ENCODE measurements around the gene PRMT1.

The PRMT1 gene

DNA sequence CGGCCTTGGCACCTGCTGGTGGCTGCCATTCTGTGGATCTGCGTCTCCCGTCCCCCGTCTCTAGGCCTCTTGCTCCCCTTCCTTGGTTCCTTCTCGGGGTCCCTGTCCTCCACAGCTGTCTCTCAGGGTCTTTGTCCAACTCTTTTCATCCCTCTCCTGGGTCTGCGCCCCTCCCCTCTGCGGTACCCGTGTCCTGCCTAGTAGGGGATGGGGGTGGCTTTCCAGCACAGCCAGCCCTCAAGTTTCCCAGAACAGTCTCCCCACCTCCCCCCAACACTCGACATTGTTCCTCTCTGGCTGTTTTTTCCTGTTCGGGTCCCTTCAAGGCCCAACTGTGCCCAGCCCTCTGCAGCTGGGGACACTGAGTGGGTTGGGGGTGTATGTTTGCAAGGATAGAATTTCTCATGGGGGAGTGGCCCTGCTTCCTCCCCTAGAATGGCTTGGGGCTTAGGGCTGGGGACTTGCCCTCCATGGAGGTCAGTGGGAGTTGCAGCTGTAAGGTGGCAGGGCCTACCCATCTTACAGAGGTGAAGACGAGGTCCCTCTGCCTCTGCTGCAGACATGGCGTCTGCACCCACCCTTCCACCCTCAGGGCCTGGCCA, 11.6 kb downstream of the PRMT1 start:
- peaks cover 13 to 14% of the 10 kb centered on the region in 2 donors for H3K4me1 ChIP-seq (ENCODE audit: control insufficient read depth in 2 of 2, insufficient read depth in 2 of 2, low read length in 2 of 2)
- H3K9me3 ChIP-seq (ENCODE audit: control insufficient read depth in 2 of 2, low read length in 2 of 2) = no peaks in the 10 kb centered on the region

DNA sequence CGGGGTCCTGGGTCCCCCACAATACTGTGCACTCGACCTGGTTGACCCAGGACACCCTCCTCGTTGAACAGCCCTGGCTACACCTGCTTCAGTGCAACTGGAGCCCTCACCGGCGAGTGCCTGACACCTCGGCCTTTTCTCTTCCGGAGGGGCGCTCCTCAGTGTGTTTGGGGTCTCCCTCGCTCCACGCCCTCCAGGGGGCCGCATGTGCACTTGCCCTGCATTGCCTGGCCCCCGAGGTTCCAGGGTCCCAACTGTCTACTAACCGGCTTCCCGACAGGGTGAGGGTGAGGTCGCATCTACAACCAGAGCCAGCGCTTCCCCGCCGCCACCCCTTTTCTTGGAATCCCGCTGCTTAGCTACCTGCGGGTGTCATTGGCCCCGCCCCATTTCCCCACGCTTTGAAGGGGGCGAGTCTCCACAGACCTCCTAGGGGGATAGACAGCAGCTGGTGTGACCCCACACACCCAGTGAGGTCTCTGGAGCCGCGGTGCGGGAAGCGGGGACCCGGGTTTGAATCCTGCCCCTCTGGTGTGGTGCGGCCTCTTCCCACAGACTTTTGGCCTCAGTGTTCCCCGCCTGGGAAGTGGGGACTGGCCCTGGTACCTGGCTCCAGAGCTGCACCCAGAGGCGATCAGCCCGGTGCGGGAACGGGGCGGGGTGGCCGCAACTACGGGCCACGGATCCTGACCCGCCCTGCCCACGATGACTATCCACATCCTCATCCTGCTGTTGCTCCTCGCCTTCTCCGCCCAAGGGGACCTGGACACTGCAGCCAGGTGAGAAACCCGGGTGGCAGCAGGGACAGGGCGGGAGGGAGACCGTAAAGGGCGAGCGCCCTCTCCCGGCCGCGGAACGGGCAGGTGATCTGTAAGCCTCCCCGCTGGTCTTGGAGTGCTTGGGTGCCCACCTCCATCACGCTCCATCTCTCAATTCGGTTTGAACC, 12.3 kb downstream of the PRMT1 start, which contains the start of gene ADM5:
ADM5 (plus strand) TSS at position 462 of the 946 bp plus-strand sequence; CDS start at position 706, 244 bp downstream.
- Histone ChIP-seq H3K4me3 (ENCODE audit: low read length in 2 of 2) (peak within 1 kb of the TSS; percentile 48 to 59), H3K9me3 (ENCODE audit: control insufficient read depth in 2 of 2, low read length in 2 of 2) (no peaks in the 10 kb centered on the region), H3K27ac (ENCODE audit: low read depth in 2 of 2, low read length in 2 of 2) (peak within 1 kb of the TSS; percentile 17 to 30), H3K36me3 (ENCODE audit: control insufficient read depth in 2 of 2, insufficient read depth in 2 of 2, low read length in 2 of 2) (peaks cover 8 to 13% of the 10 kb centered on the region in 2 donors), H3K4me1 (ENCODE audit: control insufficient read depth in 2 of 2, insufficient read depth in 2 of 2, low read length in 2 of 2) (peaks cover 13 to 14% of the 10 kb centered on the region in 2 donors), H3K9ac (ENCODE audit: low read depth in 1 of 2, low read length in 2 of 2) (peak within 1 kb of the TSS; percentile 17 to 41), H3K27me3 (ENCODE audit: control insufficient read depth in 2 of 2, insufficient read depth in 2 of 2, low read length in 2 of 2) (peaks cover 10 to 14% of the 10 kb centered on the region in 2 donors)

More for the DNA sequence above, 11.6 kb downstream of the PRMT1 start:
- Histone ChIP-seq H3K27ac (ENCODE audit: low read depth in 2 of 2, low read length in 2 of 2) (peak overlapping the region in 1 of 2 donors; percentile 30), H3K27me3 (ENCODE audit: control insufficient read depth in 2 of 2, insufficient read depth in 2 of 2, low read length in 2 of 2) (peaks cover 10 to 14% of the 10 kb centered on the region in 2 donors), H3K4me3 (ENCODE audit: low read length in 2 of 2) (no peak overlapping the region), H3K9ac (ENCODE audit: low read depth in 1 of 2, low read length in 2 of 2) (no peak overlapping the region), H3K36me3 (ENCODE audit: control insufficient read depth in 2 of 2, insufficient read depth in 2 of 2, low read length in 2 of 2) (peaks cover 12 to 19% of the 10 kb centered on the region in 2 donors)

DNA sequence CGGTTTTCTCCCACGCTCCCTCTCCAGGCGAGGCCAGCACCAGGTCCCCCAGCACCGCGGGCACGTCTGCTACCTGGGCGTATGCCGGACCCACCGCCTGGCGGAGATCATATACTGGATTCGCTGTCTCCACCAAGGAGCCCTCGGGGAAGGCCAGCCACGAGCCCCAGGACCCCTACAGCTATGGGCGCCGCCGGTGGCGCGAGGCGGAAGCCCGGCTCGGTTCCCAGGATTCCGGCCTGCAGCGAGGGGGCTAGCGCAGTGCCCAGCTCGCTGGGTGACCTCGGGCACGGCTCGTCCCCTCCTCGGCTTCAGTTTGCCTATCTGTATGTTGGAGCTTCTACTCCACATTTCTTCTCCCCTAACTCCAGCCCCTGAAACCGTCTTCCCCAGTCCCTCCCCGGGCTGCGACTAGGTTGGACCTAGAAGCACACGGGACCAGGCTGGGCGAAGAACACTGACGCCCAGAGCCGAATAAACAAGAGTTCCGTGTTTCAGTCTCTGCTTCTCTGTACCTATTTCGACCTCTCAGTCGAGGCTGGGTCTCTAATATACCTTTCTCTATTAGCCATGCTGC, 13.1 kb downstream of the PRMT1 start:
- Histone ChIP-seq H3K27ac (ENCODE audit: low read depth in 2 of 2, low read length in 2 of 2) (peak overlapping the region in 1 of 2 donors; percentile 17), H3K27me3 (ENCODE audit: control insufficient read depth in 2 of 2, insufficient read depth in 2 of 2, low read length in 2 of 2) (peaks cover 10 to 14% of the 10 kb centered on the region in 2 donors), H3K36me3 (ENCODE audit: control insufficient read depth in 2 of 2, insufficient read depth in 2 of 2, low read length in 2 of 2) (peaks cover 8 to 9% of the 10 kb centered on the region in 2 donors), H3K9ac (ENCODE audit: low read depth in 1 of 2, low read length in 2 of 2) (peak overlapping the region; percentile 17 to 41), H3K9me3 (ENCODE audit: control insufficient read depth in 2 of 2, low read length in 2 of 2) (no peaks in the 10 kb centered on the region), H3K4me3 (ENCODE audit: low read length in 2 of 2) (peak overlapping the region; percentile 48 to 59), H3K4me1 (ENCODE audit: control insufficient read depth in 2 of 2, insufficient read depth in 2 of 2, low read length in 2 of 2) (peaks cover 13 to 14% of the 10 kb centered on the region in 2 donors)

DNA sequence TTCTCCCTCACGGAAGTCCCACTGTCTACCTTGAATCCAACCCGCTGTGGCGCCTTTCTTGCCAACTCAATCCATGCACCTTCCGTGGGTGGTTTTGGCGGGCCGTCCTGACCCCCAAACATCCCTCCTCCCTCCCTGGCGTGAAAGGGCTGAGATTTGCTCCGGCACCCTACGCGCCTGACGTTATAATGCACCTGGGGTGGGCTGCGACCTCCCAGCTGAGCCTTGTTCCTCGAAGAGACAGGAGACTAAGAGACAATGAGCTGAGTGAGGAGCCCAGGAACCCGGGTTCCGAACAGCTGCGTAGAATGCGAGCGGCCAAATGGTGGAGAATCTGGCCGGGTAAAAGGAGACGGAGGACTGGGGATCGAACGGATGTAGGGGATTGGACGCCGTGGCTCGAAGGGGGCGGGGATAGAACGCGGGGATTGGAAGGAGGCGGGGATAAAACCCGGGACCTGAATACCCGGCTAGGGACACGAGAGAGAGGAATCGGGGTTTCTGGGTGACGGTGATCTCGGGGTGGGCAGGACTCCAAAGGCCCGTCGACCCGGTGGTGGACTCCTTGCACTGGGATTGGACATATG, 13.7 kb downstream of the PRMT1 start, which contains the start of gene CPT1C:
CPT1C (plus strand) TSS at position 461 of the 587 bp plus-strand sequence. CDS start 1,137 bp downstream, outside the sequence.
- Histone ChIP-seq H3K27ac (ENCODE audit: low read depth in 2 of 2, low read length in 2 of 2) (peak within 1 kb of the TSS in 1 of 2 donors; percentile 17), H3K9me3 (ENCODE audit: control insufficient read depth in 2 of 2, low read length in 2 of 2) (no peaks in the 10 kb centered on the region), H3K27me3 (ENCODE audit: control insufficient read depth in 2 of 2, insufficient read depth in 2 of 2, low read length in 2 of 2) (peaks cover 10 to 14% of the 10 kb centered on the region in 2 donors), H3K4me1 (ENCODE audit: control insufficient read depth in 2 of 2, insufficient read depth in 2 of 2, low read length in 2 of 2) (peaks cover 13 to 14% of the 10 kb centered on the region in 2 donors), H3K36me3 (ENCODE audit: control insufficient read depth in 2 of 2, insufficient read depth in 2 of 2, low read length in 2 of 2) (peaks cover 6% of the 10 kb centered on the region in 2 donors), H3K9ac (ENCODE audit: low read depth in 1 of 2, low read length in 2 of 2) (peak within 1 kb of the TSS; percentile 17 to 41), H3K4me3 (ENCODE audit: low read length in 2 of 2) (peak within 1 kb of the TSS; percentile 48 to 59)

DNA sequence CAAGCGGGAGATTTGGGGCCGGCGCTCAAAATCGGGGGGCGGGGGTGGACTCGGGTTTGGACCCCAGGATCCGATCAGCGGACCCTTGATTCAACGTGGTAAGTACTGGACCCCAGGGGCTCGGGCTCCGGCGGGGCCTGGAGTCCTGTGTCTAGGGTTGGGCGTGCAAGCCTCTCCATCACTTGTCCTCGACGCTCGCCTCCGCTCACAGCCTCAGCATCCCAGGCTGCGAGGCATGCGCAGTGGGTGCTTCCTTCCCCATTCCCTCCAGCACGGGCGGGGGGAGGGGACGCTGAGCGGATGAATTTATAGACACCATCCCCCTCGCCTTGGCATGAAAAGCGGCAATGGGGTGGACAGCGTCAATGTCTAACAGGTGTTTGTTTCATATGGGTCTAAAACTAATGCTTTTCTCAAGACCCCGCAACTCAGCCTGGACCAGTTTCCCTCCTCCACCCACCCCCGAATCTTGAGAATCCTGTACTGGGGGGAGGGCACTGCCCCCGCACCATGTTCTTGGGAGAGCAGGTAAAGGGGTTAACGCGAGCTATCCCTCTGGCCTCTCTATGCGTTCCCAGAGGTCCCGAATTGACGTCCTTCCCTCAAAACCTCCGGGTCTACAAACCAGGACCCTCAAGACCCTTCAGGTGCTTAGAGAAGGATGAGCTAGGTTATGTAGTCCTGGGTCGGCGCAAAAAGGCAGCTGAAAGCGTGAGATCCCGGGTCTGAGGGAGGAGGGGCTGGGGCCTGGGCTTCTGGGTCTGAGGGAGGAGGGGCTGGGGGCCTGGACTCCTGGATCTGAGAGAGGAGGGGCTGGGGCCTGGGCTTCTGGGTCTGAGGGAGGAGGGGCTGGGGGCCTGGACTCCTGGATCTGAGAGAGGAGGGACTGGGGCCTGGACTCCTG, 14.4 kb downstream of the PRMT1 start:
- H3K27ac ChIP-seq (ENCODE audit: low read depth in 2 of 2, low read length in 2 of 2) = no peak overlapping the region

DNA sequence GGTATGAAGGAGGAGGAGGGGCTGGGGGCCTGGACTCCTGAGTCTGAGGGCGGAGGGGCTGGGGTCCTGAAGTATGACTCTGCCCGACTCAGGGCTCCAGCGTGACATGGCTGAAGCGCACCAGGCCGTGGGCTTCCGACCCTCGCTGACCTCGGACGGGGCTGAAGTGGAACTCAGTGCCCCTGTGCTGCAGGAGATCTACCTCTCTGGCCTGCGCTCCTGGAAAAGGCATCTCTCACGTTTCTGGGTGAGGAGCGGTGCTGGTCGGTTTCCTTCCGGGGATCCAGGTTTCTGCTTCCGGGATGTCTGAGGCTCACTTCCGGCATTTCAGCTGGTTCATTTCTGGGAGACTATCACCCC, 15.1 kb downstream of the PRMT1 start:
- Histone ChIP-seq H3K36me3 (ENCODE audit: control insufficient read depth in 2 of 2, insufficient read depth in 2 of 2, low read length in 2 of 2) (no peaks in the 10 kb centered on the region), H3K27ac (ENCODE audit: low read depth in 2 of 2, low read length in 2 of 2) (no peak overlapping the region), H3K9ac (ENCODE audit: low read depth in 1 of 2, low read length in 2 of 2) (no peak overlapping the region), H3K4me3 (ENCODE audit: low read length in 2 of 2) (no peak overlapping the region), H3K27me3 (ENCODE audit: control insufficient read depth in 2 of 2, insufficient read depth in 2 of 2, low read length in 2 of 2) (peaks cover 10 to 14% of the 10 kb centered on the region in 2 donors), H3K4me1 (ENCODE audit: control insufficient read depth in 2 of 2, insufficient read depth in 2 of 2, low read length in 2 of 2) (peaks cover 13 to 14% of the 10 kb centered on the region in 2 donors), H3K9me3 (ENCODE audit: control insufficient read depth in 2 of 2, low read length in 2 of 2) (no peaks in the 10 kb centered on the region)

More for the DNA sequence above, 14.4 kb downstream of the PRMT1 start:
- Histone ChIP-seq H3K9ac (ENCODE audit: low read depth in 1 of 2, low read length in 2 of 2) (no peak overlapping the region), H3K9me3 (ENCODE audit: control insufficient read depth in 2 of 2, low read length in 2 of 2) (no peaks in the 10 kb centered on the region), H3K27me3 (ENCODE audit: control insufficient read depth in 2 of 2, insufficient read depth in 2 of 2, low read length in 2 of 2) (peaks cover 10 to 14% of the 10 kb centered on the region in 2 donors), H3K4me1 (ENCODE audit: control insufficient read depth in 2 of 2, insufficient read depth in 2 of 2, low read length in 2 of 2) (peaks cover 13 to 14% of the 10 kb centered on the region in 2 donors), H3K36me3 (ENCODE audit: control insufficient read depth in 2 of 2, insufficient read depth in 2 of 2, low read length in 2 of 2) (no peaks in the 10 kb centered on the region), H3K4me3 (ENCODE audit: low read length in 2 of 2) (peak overlapping the region in 1 of 2 donors; percentile 59)

DNA sequence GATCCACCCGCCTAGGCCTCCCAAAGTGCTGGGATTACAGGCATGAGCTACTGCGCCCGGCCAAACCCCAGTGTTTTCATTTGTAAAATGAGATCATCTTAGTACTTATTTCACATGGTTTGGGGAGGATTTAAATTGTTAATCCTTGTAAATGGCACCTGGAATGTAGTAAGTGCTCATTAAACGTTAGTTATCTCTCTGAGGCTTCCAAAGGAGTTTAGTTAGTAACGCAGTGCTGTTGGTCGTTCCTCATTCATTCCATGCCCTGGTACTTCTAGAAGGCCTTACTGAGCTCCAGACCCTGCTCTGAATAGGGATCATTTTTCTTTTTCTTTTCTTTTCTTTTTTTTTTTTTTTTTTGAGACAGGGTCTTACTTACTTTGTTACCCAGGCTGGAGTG, 19.0 kb downstream of the PRMT1 start:
- no peak overlapping the region for H3K27ac ChIP-seq (ENCODE audit: low read depth in 2 of 2, low read length in 2 of 2)
- no peak overlapping the region for H3K4me3 ChIP-seq (ENCODE audit: low read length in 2 of 2)
- H3K9ac ChIP-seq (ENCODE audit: low read depth in 1 of 2, low read length in 2 of 2) = no peak overlapping the region
- H3K36me3 ChIP-seq (ENCODE audit: control insufficient read depth in 2 of 2, insufficient read depth in 2 of 2, low read length in 2 of 2) = no peaks in the 10 kb centered on the region
- peaks cover 7 to 10% of the 10 kb centered on the region in 2 donors for H3K27me3 ChIP-seq (ENCODE audit: control insufficient read depth in 2 of 2, insufficient read depth in 2 of 2, low read length in 2 of 2)
- no peaks in the 10 kb centered on the region for H3K4me1 ChIP-seq (ENCODE audit: control insufficient read depth in 2 of 2, insufficient read depth in 2 of 2, low read length in 2 of 2)
- H3K9me3 ChIP-seq (ENCODE audit: control insufficient read depth in 2 of 2, low read length in 2 of 2) = no peaks in the 10 kb centered on the region

DNA sequence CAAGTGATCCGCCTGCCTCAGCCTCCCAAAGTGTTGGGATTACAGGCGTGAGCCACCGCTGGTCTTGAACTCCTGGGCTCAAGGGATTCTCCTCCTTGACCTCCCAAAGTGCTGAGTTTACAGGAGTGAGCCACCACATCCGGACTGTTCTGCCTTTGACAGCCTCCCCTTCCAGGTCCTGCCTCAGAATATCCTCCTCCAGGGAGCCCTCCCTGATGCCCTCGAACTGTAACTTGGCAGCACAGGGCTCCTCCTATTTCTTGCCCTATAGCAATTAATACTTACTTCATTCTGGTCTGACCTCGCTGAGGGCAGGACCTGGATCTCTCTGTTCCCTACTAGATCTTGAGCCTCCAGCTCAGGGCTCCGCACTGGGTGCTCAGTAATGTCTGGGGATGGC, 19.8 kb downstream of the PRMT1 start:
- Histone ChIP-seq H3K4me3 (ENCODE audit: low read length in 2 of 2) (no peak overlapping the region), H3K27ac (ENCODE audit: low read depth in 2 of 2, low read length in 2 of 2) (no peak overlapping the region), H3K36me3 (ENCODE audit: control insufficient read depth in 2 of 2, insufficient read depth in 2 of 2, low read length in 2 of 2) (no peaks in the 10 kb centered on the region), H3K4me1 (ENCODE audit: control insufficient read depth in 2 of 2, insufficient read depth in 2 of 2, low read length in 2 of 2) (no peaks in the 10 kb centered on the region), H3K9ac (ENCODE audit: low read depth in 1 of 2, low read length in 2 of 2) (no peak overlapping the region), H3K9me3 (ENCODE audit: control insufficient read depth in 2 of 2, low read length in 2 of 2) (no peaks in the 10 kb centered on the region), H3K27me3 (ENCODE audit: control insufficient read depth in 2 of 2, insufficient read depth in 2 of 2, low read length in 2 of 2) (peaks cover 0 to 4% of the 10 kb centered on the region in 2 donors)

DNA sequence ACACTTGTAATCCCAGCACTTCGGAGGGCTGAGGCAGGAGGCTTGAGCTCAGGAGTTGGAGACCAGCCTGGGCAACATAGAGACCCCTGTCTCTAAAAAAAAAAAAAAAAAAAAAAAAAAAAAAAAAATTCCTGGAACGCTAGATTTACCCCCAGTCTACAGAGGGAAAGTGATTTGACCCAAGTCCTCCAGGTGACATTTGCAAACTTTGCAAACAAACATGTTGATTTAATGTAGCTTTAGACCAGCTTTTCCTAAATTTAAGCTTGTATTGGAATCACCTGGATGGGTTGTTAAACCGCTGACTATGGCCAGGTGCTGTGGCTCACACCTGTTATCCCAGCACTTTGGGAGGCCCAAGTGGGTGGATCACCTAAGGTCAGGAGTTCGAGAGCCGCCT, 22.3 kb downstream of the PRMT1 start:
- Histone ChIP-seq H3K27me3 (ENCODE audit: control insufficient read depth in 2 of 2, insufficient read depth in 2 of 2, low read length in 2 of 2) (no peaks in the 10 kb centered on the region), H3K4me3 (ENCODE audit: low read length in 2 of 2) (no peak overlapping the region), H3K4me1 (ENCODE audit: control insufficient read depth in 2 of 2, insufficient read depth in 2 of 2, low read length in 2 of 2) (no peaks in the 10 kb centered on the region), H3K36me3 (ENCODE audit: control insufficient read depth in 2 of 2, insufficient read depth in 2 of 2, low read length in 2 of 2) (no peaks in the 10 kb centered on the region), H3K9me3 (ENCODE audit: control insufficient read depth in 2 of 2, low read length in 2 of 2) (no peaks in the 10 kb centered on the region), H3K27ac (ENCODE audit: low read depth in 2 of 2, low read length in 2 of 2) (no peak overlapping the region), H3K9ac (ENCODE audit: low read depth in 1 of 2, low read length in 2 of 2) (no peak overlapping the region)
